Ectodermal cell (in vitro differentiated cells): ENCODE results near the gene DENND4C.
"Not testable (repeated sequence)": the region's sequence is repeated elsewhere in the genome, so short reads cannot be mapped to it uniquely, and the experiment has no call there.

Experiments
- H3K27ac ChIP-seq: 2 replicates; pipeline ENCODE4 v1.7.0; 2013; ENCODE audit warnings: mild to moderate bottlenecking, low read depth, low read length; ENCODE audit not compliant: insufficient read depth, poor library complexity, severe bottlenecking
- H3K27me3 ChIP-seq: 2 replicates; pipeline ENCODE4 v1.7.0; 2013; ENCODE audit warnings: mild to moderate bottlenecking, low read length; ENCODE audit not compliant: insufficient read depth, control insufficient read depth, poor library complexity, severe bottlenecking
- H3K36me3 ChIP-seq: one replicate; pipeline ENCODE4 v1.7.0; 2013; ENCODE audit warnings: low read length; ENCODE audit not compliant: control insufficient read depth, insufficient read depth
- H3K4me1 ChIP-seq: one replicate; pipeline ENCODE4 v1.7.0; 2013; ENCODE audit warnings: low read length; ENCODE audit not compliant: control insufficient read depth, insufficient read depth
- H3K4me3 ChIP-seq: 2 replicates; pipeline ENCODE4 v1.7.0; 2013; ENCODE audit warnings: low read depth, low read length, control low read depth; ENCODE audit not compliant: insufficient read depth
- H3K9me3 ChIP-seq: 2 replicates; pipeline ENCODE4 v1.7.0; 2013; ENCODE audit warnings: mild to moderate bottlenecking, low read length, moderate library complexity; ENCODE audit not compliant: control insufficient read depth
- WGBS, 2 experiments: methylation state at CpG; one replicate each; pipeline ENCODE4 v1.1.7; 2013; ENCODE audit warnings: missing lambda C conversion rate in 2 of 2; 5-methylcytosine and 5-hydroxymethylcytosine counted together

Gene DENND4C

GRCh38 chr9:19259665-19260255 is 29.3 kb downstream of the DENND4C start:
- not testable (repeated sequence) for H3K4me1 ChIP-seq, H3K27ac ChIP-seq, H3K27me3 ChIP-seq, H3K4me3 ChIP-seq, H3K9me3 ChIP-seq, H3K36me3 ChIP-seq
- WGBS, 2 experiments = 94 to 96% methylated on average over 8 of the region's 8 CpGs

- not testable (repeated sequence) for H3K27ac ChIP-seq, H3K4me1 ChIP-seq, H3K4me3 ChIP-seq, H3K36me3 ChIP-seq, H3K27me3 ChIP-seq, H3K9me3 ChIP-seq
- WGBS, 2 experiments = 93 to 98% methylated on average over 4 of the region's 4 CpGs
These were observed 35.1 kb downstream of the DENND4C start for GRCh38 chr9:19265602-19266001.

DNA sequence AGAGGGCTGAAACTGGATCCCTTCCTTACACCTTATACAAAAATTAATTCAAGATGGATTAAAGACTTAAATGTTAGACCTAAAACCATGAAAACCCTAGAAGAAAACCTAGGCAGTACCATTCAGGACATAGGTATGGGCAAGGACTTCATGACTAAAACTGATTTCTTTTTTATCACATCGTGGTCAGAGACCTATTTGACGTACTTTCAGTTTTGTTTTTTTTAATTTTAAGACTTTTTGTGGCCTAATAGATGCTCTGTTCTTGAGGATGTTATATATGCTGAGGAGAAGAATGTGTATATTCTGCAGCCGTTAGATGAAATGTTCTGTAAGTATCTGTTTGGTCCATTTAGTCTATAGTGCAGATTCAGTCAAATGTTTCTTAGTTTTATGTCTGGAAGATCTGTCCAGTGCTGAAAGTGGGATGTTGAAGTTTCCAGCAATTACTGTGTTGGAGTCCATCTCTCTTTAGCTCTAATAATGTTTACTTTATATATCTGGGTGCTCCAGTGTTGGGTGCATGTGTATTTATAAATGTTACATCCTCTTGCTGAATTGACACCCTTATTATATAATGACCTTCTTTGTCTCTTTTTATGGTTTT is 36.4 kb downstream of the DENND4C start:
- not testable (repeated sequence) for H3K4me3 ChIP-seq, H3K9me3 ChIP-seq, H3K4me1 ChIP-seq, H3K27me3 ChIP-seq, H3K27ac ChIP-seq, H3K36me3 ChIP-seq
- 90 to 95% methylated on average over 3 of the region's 3 CpGs for whole genome bisulfite sequencing, 2 experiments

DNA sequence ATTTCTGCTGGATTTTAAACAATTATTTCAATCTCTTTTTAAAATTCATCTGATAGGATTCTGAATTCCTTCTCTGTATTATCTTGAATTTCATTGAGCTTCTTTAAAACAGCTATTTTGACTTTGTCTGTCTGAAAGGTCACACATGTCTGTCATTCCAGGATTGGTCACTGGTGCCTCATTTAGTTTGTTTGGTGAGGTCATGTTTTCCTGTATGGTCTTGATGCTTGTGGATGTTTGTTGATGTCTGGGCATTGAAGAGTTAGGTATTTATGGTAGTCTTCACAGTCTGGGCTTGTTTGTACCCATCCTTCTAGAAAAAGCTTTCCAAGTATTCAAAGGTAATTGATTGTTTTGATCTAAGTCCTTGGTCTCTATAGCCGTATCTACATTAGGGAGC is 39.1 kb downstream of the DENND4C start:
- WGBS, 2 experiments = 94 to 98% methylated on average over 1 of the region's 1 CpG
- H3K27me3 ChIP-seq = no peaks in the 10 kb centered on the region
- no peaks in the 10 kb centered on the region for H3K36me3 ChIP-seq
- H3K4me3 ChIP-seq = no peak overlapping the region
- no peak overlapping the region for H3K27ac ChIP-seq
- no peaks in the 10 kb centered on the region for H3K4me1 ChIP-seq
- H3K9me3 ChIP-seq = no peaks in the 10 kb centered on the region

GRCh38 chr9:19270421-19270949 is 40.0 kb downstream of the DENND4C start:
- H3K27me3 ChIP-seq = no peaks in the 10 kb centered on the region
- H3K4me3 ChIP-seq = no peak overlapping the region
- no peaks in the 10 kb centered on the region for H3K4me1 ChIP-seq
- 100% methylated on average over 1 of the region's 1 CpG for WGBS, 2 experiments
- no peak overlapping the region for H3K27ac ChIP-seq
- no peaks in the 10 kb centered on the region for H3K36me3 ChIP-seq
- H3K9me3 ChIP-seq = no peaks in the 10 kb centered on the region

DNA sequence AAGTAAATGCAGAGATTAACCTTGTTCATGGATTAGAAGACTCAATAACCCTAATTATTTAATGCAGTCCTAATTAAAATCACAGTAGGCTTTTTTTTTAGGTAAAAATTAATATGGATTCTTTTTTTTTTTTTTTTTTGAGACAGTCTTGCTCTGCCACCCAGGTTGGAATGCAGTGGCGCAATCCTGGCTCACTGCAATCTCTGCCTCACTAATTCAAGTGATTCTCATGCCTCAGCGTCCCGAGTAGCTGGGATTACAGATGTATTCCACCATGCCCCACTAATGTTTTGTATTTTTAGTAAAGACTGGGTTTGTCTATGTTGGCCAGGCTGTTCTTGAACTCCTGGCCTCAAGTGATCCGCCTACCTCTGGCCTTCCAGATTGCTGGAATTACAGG is 40.6 kb downstream of the DENND4C start:
- Histone ChIP-seq H3K4me3 (no peak overlapping the region), H3K27me3 (no peaks in the 10 kb centered on the region), H3K4me1 (no peaks in the 10 kb centered on the region), H3K27ac (no peak overlapping the region), H3K9me3 (no peaks in the 10 kb centered on the region), H3K36me3 (no peaks in the 10 kb centered on the region)
- 91 to 94% methylated on average over 4 of the region's 4 CpGs for WGBS, 2 experiments

DNA sequence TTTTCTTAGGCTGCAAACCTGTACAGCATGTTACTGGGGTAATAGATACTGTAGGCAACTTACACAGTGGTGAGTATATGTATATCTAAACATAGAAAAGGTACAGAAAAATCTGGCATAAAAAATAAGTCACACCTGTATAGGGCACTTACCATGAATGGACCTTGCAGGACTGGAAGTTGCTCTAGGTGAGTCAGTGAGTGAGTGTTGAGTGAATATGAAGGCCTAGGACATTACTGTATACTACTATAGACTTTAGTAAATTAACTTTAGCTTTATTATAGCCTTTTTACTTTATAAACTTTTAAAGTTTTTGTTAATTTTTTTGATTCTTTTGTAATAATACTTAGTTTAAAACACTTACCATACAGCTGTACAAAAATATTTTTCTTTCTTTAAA is 51.3 kb downstream of the DENND4C start:
- no peak overlapping the region for H3K27ac ChIP-seq
- no peaks in the 10 kb centered on the region for H3K9me3 ChIP-seq
- H3K27me3 ChIP-seq = no peaks in the 10 kb centered on the region
- H3K4me3 ChIP-seq = no peak overlapping the region
- no peaks in the 10 kb centered on the region for H3K4me1 ChIP-seq
- H3K36me3 ChIP-seq = no peaks in the 10 kb centered on the region

GRCh38 chr9:19283072-19283710 is 52.7 kb downstream of the DENND4C start:
- no peak overlapping the region for H3K4me3 ChIP-seq
- no peaks in the 10 kb centered on the region for H3K9me3 ChIP-seq
- H3K27ac ChIP-seq = no peak overlapping the region
- no peaks in the 10 kb centered on the region for H3K36me3 ChIP-seq
- WGBS, 2 experiments = 89 to 97% methylated on average over 5 of the region's 5 CpGs
- H3K27me3 ChIP-seq = no peaks in the 10 kb centered on the region
- H3K4me1 ChIP-seq = no peaks in the 10 kb centered on the region

- H3K27ac ChIP-seq = no peak overlapping the region
- H3K27me3 ChIP-seq = no peaks in the 10 kb centered on the region
- no peak overlapping the region for H3K4me3 ChIP-seq
- WGBS, 2 experiments = 100% methylated on average over 2 of the region's 3 CpGs; no CpG with 5 or more reads in 1 of the 2 experiments
- H3K36me3 ChIP-seq = no peaks in the 10 kb centered on the region
- H3K4me1 ChIP-seq = no peaks in the 10 kb centered on the region
- no peaks in the 10 kb centered on the region for H3K9me3 ChIP-seq
These were observed 54.2 kb downstream of the DENND4C start for GRCh38 chr9:19284729-19285128.

- Histone ChIP-seq H3K9me3 (no peaks in the 10 kb centered on the region), H3K36me3 (peaks cover 8% of the 10 kb centered on the region), H3K27ac (no peak overlapping the region), H3K4me3 (no peak overlapping the region), H3K27me3 (no peaks in the 10 kb centered on the region), H3K4me1 (no peaks in the 10 kb centered on the region)
- 83 to 94% methylated on average over 3 to 4 of the region's 5 CpGs for WGBS, 2 experiments
These were observed 56.2 kb downstream of the DENND4C start for GRCh38 chr9:19286634-19287188.
